Gastroesophageal sphincter (tissue), 4 donors: ENCODE results near the gene GJA4. TPM values are rescaled to one million over a fixed set of nuclear protein-coding genes. Genes with fewer than 3 reads are reported as not detected.

ENCODE experiments used
- ATAC-seq: fragments of 150-250 bp; one replicate; pipeline ENCODE4 v1.9.1; 2016; ENCODE audit warnings: mild to moderate bottlenecking, moderate library complexity
- H3K27ac ChIP-seq, 4 donors: fragments of 200-600 bp; sonication (generic) in 3 of 4; 1 replicate in 3 of 4; 2 replicates in 1 of 4; pipeline ENCODE4 v1.5.1; 2016 to 2019
- H3K27me3 ChIP-seq: fragments of 200-600 bp; sonication (generic); one replicate; pipeline ENCODE4 v1.5.1; 2019
- H3K36me3 ChIP-seq, 2 donors: fragments of 200-600 bp; sonication (generic); one replicate each; pipeline ENCODE4 v1.5.1; 2019; ENCODE audit warnings: control low read depth in 1 of 2
- H3K4me1 ChIP-seq, 3 donors: fragments of 200-600 bp; sonication (generic); 1 replicate in 2 of 3; 2 replicates in 1 of 3; pipeline ENCODE4 v1.5.1; 2016 to 2019; ENCODE audit warnings: control low read depth in 2 of 3
- H3K4me3 ChIP-seq, 2 donors: fragments of 200-600 bp; sonication (generic); one replicate each; pipeline ENCODE4 v1.5.1; 2019; ENCODE audit warnings: mild to moderate bottlenecking in 1 of 2, moderate library complexity in 1 of 2
- H3K9me3 ChIP-seq, 3 donors: fragments of 200-600 bp; sonication (generic); one replicate each; pipeline ENCODE4 v1.5.1; 2017 to 2019; ENCODE audit warnings: control low read depth in 2 of 3
- CTCF ChIP-seq, 4 experiments: fragments of 200-600 bp in 2 of 4; fragments of 450-650 bp in 2 of 4; sonication (generic) in 1 of 4; IDR thresholded peaks; one replicate each; pipeline ENCODE4 v1.5.1; 2017 to 2019; ENCODE audit warnings: antibody characterized with exemption in 4 of 4, mild to moderate bottlenecking in 2 of 4, moderate library complexity in 2 of 4
- EP300 ChIP-seq: sonication (generic); formaldehyde crosslinking; IDR thresholded peaks from one replicate; pipeline ENCODE4 v1.6.1; 2017; ENCODE audit warnings: antibody characterized with exemption, mild to moderate bottlenecking
- POLR2A ChIP-seq, 2 donors: fragments of 450-650 bp; IDR thresholded peaks; one replicate each; pipeline ENCODE4 v1.6.1; 2017; ENCODE audit warnings: antibody characterized with exemption in 2 of 2, mild to moderate bottlenecking in 2 of 2, moderate library complexity in 1 of 2
- POLR2AphosphoS5 ChIP-seq: sonication (generic); formaldehyde crosslinking; IDR thresholded peaks from one replicate; pipeline ENCODE4 v1.6.1; 2017; ENCODE audit warnings: antibody characterized with exemption
- WGBS, 2 donors: methylation state at CpG; one replicate each; pipeline ENCODE4 v1.1.5; 2018; ENCODE audit warnings: low coverage in 1 of 2; 5-methylcytosine and 5-hydroxymethylcytosine counted together
- total RNA-seq, 4 donors: library from RNA; depleted of rRNA; stranded (reverse); fragments of >200 nt; gene quantifications; one replicate each; pipeline ENCODE4 v1.1.0, GENCODE V29; 2016

The GJA4 gene
- total RNA-seq, 4 donors from 2014 or later = 8.6 to 27.0 (median 18.4) TPM

GRCh38 chr1:34839526-34840305, 46.9 kb downstream of the GJA4 start:
- H3K4me1 ChIP-seq = peaks cover 0 to 35% (median 0%) of the 10 kb centered on the region in 3 donors
- no peaks in the 10 kb centered on the region for H3K9me3 ChIP-seq
- no peak for ATAC-seq
- no peaks in the 10 kb centered on the region for H3K27me3 ChIP-seq
- TF ChIP-seq POLR2A (IDR thresholded peaks at IDR 0.05) (no peak), EP300 (no peak), CTCF (IDR thresholded peaks at IDR 0.05) (no peak), POLR2AphosphoS5 (no peak)
- H3K27ac ChIP-seq = no peak overlapping the region
- 66 to 80% methylated on average over 1 to 12 of the region's 14 CpGs for WGBS, 2 donors
- no peak overlapping the region for H3K4me3 ChIP-seq
- peaks cover 0 to 4% of the 10 kb centered on the region in 2 donors for H3K36me3 ChIP-seq

DNA sequence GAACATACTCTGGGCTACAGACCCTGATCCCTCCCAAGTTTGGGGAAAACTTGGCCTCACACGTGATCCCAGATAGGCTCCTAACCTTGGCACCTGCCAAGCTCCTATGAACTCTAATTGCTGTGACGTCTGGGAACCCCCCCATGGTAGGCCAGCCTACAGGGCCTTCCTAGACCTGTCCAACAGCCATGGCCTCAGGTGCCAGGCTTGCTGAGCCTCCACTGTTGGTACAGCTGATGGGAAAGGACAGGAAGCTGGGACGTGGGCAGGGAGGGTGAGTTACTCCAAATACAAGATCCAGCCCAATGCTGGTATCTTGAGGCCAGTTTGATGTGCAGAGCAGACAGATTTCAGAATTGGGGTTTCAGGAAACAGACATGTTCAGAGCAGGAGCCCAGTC, 47.6 kb downstream of the GJA4 start:
- Histone ChIP-seq H3K4me3 (no peak overlapping the region), H3K4me1 (peaks cover 0 to 39% (median 0%) of the 10 kb centered on the region in 3 donors), H3K36me3 (peaks cover 0 to 4% of the 10 kb centered on the region in 2 donors), H3K27ac (no peak overlapping the region), H3K9me3 (no peaks in the 10 kb centered on the region), H3K27me3 (no peaks in the 10 kb centered on the region)
- WGBS, 2 donors = 100% methylated on average over 1 of the region's 3 CpGs; no CpG with 5 or more reads in 1 of the 2 donors
- TF ChIP-seq POLR2AphosphoS5 (no peak), EP300 (no peak), CTCF (IDR thresholded peaks at IDR 0.05) (no peak), POLR2A (IDR thresholded peaks at IDR 0.05) (no peak)
- no peak for ATAC-seq

- no peaks in the 10 kb centered on the region for H3K27me3 ChIP-seq
- no peak overlapping the region for H3K27ac ChIP-seq
- no peaks in the 10 kb centered on the region for H3K9me3 ChIP-seq
- peaks cover 0 to 4% of the 10 kb centered on the region in 2 donors for H3K36me3 ChIP-seq
- TF ChIP-seq POLR2AphosphoS5 = no peak
- TF ChIP-seq CTCF (IDR thresholded peaks at IDR 0.05) = no peak
- TF ChIP-seq EP300 = no peak
- TF ChIP-seq POLR2A (IDR thresholded peaks at IDR 0.05) = no peak
- ATAC-seq = no peak
- peaks cover 0 to 51% (median 0%) of the 10 kb centered on the region in 3 donors for H3K4me1 ChIP-seq
- 42 to 83% methylated on average over 1 to 2 of the region's 3 CpGs for WGBS, 2 donors
- no peak overlapping the region for H3K4me3 ChIP-seq
Measured at GRCh38 chr1:34842073-34842472, 49.3 kb downstream of the GJA4 start.

DNA sequence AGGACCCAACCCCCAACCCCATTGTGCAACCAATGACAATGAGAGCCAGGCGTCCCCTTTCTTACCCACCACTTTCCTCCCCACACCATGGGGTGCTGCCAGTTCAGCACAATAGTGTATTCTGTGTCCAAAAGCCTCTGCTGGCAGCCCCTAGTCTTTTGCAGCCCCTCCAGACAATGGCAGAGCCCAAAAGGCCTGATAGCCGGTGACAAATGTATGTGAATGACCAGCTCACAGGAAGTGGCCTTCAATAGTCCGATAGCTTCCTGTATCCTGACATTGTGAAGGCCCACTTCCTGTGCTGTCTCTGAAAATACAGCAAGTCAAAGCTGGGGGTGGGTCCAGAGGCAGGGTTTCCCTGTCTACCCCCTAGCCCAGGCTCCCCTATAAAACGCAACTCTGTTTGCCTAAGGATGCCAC, 50.2 kb downstream of the GJA4 start:
- Histone ChIP-seq H3K9me3 (no peaks in the 10 kb centered on the region), H3K4me1 (peaks cover 0 to 60% (median 0%) of the 10 kb centered on the region in 3 donors), H3K36me3 (peaks cover 0 to 3% of the 10 kb centered on the region in 2 donors), H3K27ac (peak overlapping the region in 2 of 4 donors; percentile 4 to 39), H3K4me3 (no peak overlapping the region), H3K27me3 (no peaks in the 10 kb centered on the region)
- no peak for TF ChIP-seq EP300
- TF ChIP-seq POLR2AphosphoS5 = no peak
- TF ChIP-seq CTCF (IDR thresholded peaks at IDR 0.05) = no peak
- no peak for TF ChIP-seq POLR2A (IDR thresholded peaks at IDR 0.05)
- peak; percentile 37 for ATAC-seq
- WGBS, 2 donors = 70 to 94% methylated on average over 2 of the region's 4 CpGs
